ENCODE data around the gene CHAC1.

Gene CHAC1

DNA sequence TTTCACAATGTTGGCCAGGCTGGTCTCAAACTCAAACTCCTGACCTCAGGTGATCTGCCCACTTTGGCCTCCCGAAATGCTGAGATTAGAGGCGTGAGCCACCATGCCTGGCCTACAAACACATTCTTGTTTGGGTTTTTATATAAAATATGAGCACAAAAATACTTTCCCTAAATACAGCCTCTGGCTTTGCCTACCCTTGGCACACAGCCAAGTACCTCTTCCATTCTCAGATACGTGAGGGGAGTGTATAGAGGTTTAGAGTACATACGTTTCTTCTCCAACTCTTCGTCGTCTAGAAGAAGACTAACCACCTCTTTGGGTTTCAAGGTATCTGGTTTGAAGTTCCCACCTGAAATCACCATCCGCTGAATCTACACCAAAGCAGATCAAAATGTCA lies 33.5 kb downstream of the CHAC1 start:
- DNase-seq (ENCODE audit: low read depth): no peak
- no peak for TF ChIP-seq CTCF (IDR thresholded peaks at IDR 0.05; ENCODE audit: low read depth, low read length, missing control alignments)
- no peak overlapping the region for H3K4me3 ChIP-seq (ENCODE audit: low read depth, low read length)

GRCh38 chr15:40988156-40988555 lies 34.9 kb downstream of the CHAC1 start:
- DNase-seq (ENCODE audit: low read depth): no peak
- H3K4me3 ChIP-seq (ENCODE audit: low read depth, low read length): no peak overlapping the region
- no peak for TF ChIP-seq CTCF (IDR thresholded peaks at IDR 0.05; ENCODE audit: low read depth, low read length, missing control alignments)

GRCh38 chr15:40990080-40990479 lies 36.8 kb downstream of the CHAC1 start:
- DNase-seq (ENCODE audit: low read depth): no peak
- TF ChIP-seq CTCF (IDR thresholded peaks at IDR 0.05; ENCODE audit: low read depth, low read length, missing control alignments): no peak
- no peak overlapping the region for H3K4me3 ChIP-seq (ENCODE audit: low read depth, low read length)

DNA sequence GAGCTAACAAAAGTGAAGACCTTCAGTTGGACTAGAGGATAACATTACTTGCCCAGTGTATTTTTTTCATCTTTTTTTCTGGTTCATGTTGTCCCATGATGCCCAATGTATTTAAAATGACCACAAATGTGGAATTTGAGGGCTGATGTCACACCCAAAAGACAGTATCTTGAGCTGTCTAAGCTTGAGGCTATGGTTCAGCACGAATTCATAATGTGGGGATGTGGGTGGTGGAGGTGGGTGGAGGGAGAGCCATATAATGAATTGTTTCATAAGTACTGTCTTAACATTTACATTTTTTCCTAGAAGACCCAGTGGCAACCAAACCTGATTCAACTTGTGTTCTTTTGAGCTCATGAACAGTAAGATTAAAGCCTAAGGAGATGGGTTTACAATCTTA lies 37.5 kb downstream of the CHAC1 start:
- no peak for DNase-seq (ENCODE audit: low read depth)
- H3K4me3 ChIP-seq (ENCODE audit: low read depth, low read length): no peak overlapping the region
- TF ChIP-seq CTCF (IDR thresholded peaks at IDR 0.05; ENCODE audit: low read depth, low read length, missing control alignments): no peak

DNA sequence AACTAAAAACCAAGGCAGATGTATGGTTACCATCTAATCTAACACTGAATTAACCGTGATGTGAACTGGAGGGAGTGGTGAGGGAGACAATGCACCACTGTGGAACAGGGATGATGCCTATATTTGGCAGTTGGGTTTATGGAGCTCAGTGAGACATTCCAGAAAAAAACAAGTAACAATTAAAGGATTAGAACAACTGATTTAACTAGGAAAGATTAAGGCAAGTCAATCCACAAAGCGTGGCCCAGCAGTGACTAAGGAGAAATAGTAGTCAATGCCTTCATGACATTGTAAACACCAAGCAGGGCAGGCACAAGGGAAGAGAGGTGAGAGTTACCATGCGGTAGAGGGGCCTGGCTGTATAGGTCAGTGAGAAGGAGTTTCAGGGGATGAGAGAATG lies 38.1 kb downstream of the CHAC1 start:
- no peak overlapping the region for H3K4me3 ChIP-seq (ENCODE audit: low read depth, low read length)
- no peak for DNase-seq (ENCODE audit: low read depth)
- no peak for TF ChIP-seq CTCF (IDR thresholded peaks at IDR 0.05; ENCODE audit: low read depth, low read length, missing control alignments)

DNA sequence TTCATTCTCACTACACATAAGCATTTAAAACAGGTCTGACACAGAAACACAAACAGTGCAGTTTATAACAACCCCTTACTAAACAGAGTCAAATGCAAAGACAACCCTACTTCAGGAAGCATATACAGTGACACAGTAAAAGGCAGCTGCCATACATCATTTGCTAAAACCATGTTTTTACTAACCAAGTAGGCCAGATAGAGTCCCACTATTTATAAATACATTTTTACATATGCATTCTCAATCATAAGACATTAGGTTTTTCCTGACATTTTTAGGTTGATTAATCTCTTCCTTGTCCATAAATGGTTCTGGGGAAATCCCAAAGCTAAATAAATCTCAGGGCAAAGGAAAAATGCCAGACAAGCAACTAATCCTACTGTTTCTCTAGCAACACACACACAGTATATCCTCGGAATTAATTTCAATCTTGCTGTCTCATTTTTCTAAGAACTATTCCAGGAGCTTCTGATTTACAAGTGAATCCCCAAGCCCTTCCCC lies 39.0 kb downstream of the CHAC1 start:
- DNase-seq (ENCODE audit: low read depth): no peak
- TF ChIP-seq CTCF (IDR thresholded peaks at IDR 0.05; ENCODE audit: low read depth, low read length, missing control alignments): no peak
- H3K4me3 ChIP-seq (ENCODE audit: low read depth, low read length): no peak overlapping the region

GRCh38 chr15:40992825-40993224 lies 39.6 kb downstream of the CHAC1 start:
- DNase-seq (ENCODE audit: low read depth): no peak
- H3K4me3 ChIP-seq (ENCODE audit: low read depth, low read length): no peak overlapping the region
- no peak for TF ChIP-seq CTCF (IDR thresholded peaks at IDR 0.05; ENCODE audit: low read depth, low read length, missing control alignments)
